ENCODE measurements around the gene EYS.

EYS gene

GRCh38 chr6:64014595-64014994, 1692.4 kb downstream of the EYS start:
- TF ChIP-seq CTCF (IDR thresholded peaks at IDR 0.05; ENCODE audit: extremely low read depth, insufficient read depth, missing control alignments) = no peak
- in situ Hi-C loops (cut with MboI; ENCODE audit: low pct_unique_long_range_greater_than_20kb, low sequenced_read_pairs, unreplicated experiment) = no loop called here
- DNase-seq (ENCODE audit: low spot score) = no peak

- in situ Hi-C loops (cut with MboI; ENCODE audit: low pct_unique_long_range_greater_than_20kb, low sequenced_read_pairs, unreplicated experiment) = no loop called here
- DNase-seq (ENCODE audit: low spot score) = no peak
- no peak for TF ChIP-seq CTCF (IDR thresholded peaks at IDR 0.05; ENCODE audit: extremely low read depth, insufficient read depth, missing control alignments)
Measured at GRCh38 chr6:64013011-64013410, 1694.0 kb downstream of the EYS start.

- peak; percentile 24 for DNase-seq (ENCODE audit: low spot score)
- in situ Hi-C loops (cut with MboI; ENCODE audit: low pct_unique_long_range_greater_than_20kb, low sequenced_read_pairs, unreplicated experiment) = no loop called here
- TF ChIP-seq CTCF (IDR thresholded peaks at IDR 0.05; ENCODE audit: extremely low read depth, insufficient read depth, missing control alignments) = peak; percentile 60
Measured at GRCh38 chr6:64012351-64013001, 1694.5 kb downstream of the EYS start.

- DNase-seq (ENCODE audit: low spot score) = no peak
- in situ Hi-C loops (cut with MboI; ENCODE audit: low pct_unique_long_range_greater_than_20kb, low sequenced_read_pairs, unreplicated experiment) = no loop called here
- no peak for TF ChIP-seq CTCF (IDR thresholded peaks at IDR 0.05; ENCODE audit: extremely low read depth, insufficient read depth, missing control alignments)
Measured at GRCh38 chr6:64010666-64011065, 1696.4 kb downstream of the EYS start.

GRCh38 chr6:64010010-64010409, 1697.0 kb downstream of the EYS start:
- DNase-seq (ENCODE audit: low spot score) = no peak
- in situ Hi-C loops (cut with MboI; ENCODE audit: low pct_unique_long_range_greater_than_20kb, low sequenced_read_pairs, unreplicated experiment) = no loop called here
- no peak for TF ChIP-seq CTCF (IDR thresholded peaks at IDR 0.05; ENCODE audit: extremely low read depth, insufficient read depth, missing control alignments)

GRCh38 chr6:64006246-64006645, 1700.8 kb downstream of the EYS start:
- no peak for DNase-seq (ENCODE audit: low spot score)
- no peak for TF ChIP-seq CTCF (IDR thresholded peaks at IDR 0.05; ENCODE audit: extremely low read depth, insufficient read depth, missing control alignments)
- in situ Hi-C loops (cut with MboI; ENCODE audit: low pct_unique_long_range_greater_than_20kb, low sequenced_read_pairs, unreplicated experiment) = no loop called here
